HK-2 (cell line): Measurements from ENCODE around the gene PDE1A.

Experiments used
- DNase-seq: peaks from one replicate; pipeline ENCODE4 v3.0.0-alpha.2; 2018; ENCODE audit not compliant: unreplicated experiment

PDE1A gene

DNA sequence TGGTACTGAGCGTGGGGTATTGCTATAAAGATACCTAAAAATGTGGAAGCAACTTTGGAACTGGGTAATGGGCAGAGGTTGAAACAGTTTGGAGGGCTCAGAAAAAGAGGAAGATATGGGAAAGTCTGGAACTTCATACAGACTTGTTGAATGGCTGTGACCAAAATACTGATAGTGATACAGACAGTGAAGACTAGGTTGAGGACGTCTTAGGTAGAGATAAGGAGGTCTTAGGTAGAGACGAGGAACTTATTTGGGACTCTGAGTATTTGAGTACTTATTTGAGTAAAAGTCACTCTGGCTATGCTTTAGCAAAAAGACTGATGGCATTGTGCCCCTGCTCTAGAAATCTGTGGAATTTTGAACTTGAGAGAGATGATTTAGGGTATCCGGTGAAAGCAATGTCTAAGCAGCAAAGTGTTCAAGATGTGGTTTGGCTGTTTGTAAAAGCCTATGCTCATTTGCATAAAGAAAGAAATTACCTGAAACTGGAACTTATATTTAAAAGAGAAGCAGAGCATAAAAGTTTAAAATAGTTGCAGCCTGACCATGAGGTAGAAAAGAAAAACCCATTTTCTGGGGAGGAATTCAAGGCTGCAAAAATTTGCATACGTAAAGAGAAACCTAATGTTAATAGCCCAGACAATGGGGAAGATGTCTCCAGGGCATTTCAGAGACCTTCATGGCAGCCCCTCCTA lies 219.6 kb downstream of the PDE1A start:
- DNase-seq: no peak

DNA sequence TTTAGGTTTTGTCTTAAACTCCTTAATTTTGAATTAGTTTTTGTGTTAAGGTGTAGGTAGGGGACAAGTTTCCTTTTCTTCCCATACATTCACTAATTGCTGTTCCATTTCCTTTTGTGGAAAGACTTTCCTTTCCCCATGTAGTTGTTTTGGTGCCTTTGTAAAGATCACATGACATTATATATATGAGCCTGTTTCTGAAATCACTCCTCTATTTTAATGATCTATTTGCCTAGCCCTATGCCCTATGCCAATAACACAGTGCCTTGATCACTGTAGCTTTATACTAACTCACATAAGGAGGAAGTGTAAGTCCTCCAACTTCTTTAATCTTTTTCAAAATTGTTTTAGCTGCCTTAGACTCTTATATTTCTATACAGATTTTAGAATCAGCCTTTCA lies 229.3 kb downstream of the PDE1A start:
- no peak for DNase-seq

- DNase-seq: no peak
Measured at GRCh38 chr2:182193291-182193690, 233.5 kb downstream of the PDE1A start.

DNA sequence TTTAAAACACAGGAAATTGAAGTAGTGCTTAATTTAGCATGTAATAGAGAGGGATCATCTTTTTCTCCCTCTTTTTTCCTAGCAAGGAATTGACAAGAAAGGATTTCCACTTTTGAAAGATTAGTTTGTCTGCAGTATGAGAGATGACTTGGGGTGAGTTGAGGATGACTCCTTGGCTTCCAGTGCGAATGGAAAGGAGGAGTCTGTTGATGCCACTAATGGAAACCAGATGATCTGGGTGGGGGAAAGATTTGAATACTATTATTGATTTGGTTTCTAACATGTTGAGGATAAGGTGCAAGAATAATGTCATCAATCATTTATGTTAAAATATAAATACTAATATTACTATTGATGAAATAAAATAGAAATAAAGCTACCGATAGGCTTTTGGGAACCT lies 235.8 kb downstream of the PDE1A start:
- DNase-seq: no peak

DNA sequence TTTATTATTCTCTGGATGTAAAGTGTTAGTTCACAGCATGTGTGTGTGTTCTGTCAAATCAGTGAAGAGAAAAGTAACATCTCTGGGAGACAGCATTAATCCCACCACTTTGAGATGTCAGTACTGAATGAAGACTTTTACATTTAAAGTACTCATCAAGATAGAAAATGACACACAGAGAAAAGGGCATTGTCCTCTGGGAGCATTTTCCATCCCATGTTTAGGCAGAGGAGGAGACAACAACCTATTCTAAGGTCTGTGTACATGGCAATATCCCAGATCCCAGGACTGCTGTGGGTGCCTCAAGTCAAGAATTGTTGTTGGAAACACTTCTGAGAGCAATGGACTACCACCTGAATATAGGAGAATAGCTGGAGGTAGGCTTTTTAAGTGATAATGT lies 239.7 kb downstream of the PDE1A start:
- no peak for DNase-seq

DNA sequence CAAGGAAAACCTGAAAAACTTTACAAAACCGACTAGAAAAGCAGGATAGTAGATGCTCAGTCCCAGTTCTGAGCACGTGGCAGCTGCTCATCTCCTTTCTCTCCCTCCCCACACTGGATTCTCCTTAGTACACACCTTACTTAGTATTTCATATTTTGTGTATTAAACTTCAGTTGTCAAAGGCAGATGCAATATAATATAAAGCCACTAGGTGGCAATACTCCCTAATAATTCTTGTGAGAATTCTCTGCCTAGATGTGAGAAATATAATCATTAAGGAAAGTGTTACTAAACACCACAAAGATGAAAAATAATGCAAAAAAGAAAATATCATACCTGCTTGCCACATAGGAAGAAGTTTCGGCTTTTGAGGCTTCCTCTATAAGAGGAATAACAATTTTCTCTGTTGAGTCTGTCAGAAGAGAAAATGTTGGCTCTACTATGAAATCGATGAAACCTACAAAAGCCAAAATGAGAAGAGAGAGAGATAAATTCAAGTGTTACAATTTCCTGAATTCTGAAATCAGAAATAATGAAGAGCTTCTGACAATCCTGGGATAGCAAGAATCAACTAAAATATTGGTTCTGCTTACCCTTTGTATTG lies 240.6 kb downstream of the PDE1A start:
- DNase-seq: no peak

DNA sequence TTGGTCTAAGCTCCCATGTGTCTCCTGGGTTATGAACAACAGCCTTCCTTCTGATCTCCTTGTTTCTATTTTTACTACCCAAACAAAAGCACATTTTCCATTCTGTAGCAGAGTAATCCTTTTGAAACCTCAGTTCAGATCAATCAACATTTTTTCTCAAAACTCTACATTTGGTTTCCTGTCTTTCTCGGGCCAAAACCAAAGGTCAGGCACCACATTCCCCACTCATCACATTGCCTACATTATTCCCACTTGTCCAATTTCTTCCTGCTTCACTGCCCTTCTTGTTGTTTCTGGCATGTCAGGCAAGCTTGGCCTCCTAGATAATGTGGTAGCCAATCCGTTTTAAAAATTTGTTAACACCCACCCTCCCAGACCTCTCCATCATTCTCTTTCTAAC lies 244.4 kb downstream of the PDE1A start:
- no peak for DNase-seq

DNA sequence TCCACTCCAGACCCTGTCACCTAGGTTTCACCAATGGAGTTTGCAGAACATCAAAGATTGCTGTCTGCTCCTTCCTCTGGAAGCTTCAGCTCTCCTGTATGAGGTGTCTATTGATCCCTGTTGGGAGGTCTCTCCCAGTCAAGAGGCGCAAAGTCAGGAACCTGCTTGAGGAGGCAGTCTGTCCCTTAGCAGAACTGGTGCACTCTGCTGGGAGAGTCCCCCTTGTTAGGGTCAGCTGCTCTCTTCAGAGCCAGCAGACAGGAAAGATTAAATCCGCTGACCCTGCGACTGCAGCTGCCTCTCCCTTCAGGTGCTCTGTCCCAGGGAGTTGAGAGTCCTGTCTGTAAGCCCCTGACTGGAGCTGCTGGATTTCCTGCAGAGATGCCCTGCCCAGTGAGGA lies 245.5 kb downstream of the PDE1A start:
- DNase-seq: no peak

DNA sequence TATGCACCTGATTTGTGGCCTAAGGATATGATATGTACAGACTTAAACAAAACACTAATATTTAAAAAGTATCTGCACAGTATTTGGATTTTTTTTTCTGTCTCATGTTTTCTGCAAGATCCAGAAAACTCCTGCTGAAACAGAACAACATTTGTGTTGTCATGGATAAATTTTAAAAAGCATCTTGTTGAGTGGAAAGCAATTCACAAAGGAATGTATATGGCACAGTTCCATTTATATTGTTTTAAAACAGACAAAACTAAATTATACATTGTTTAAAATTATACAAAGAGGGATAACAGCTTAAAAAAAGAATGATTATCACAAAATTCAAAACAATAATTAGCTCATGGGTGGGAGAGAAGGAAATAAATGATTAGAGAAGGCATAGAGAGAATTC lies 247.7 kb downstream of the PDE1A start:
- no peak for DNase-seq

DNA sequence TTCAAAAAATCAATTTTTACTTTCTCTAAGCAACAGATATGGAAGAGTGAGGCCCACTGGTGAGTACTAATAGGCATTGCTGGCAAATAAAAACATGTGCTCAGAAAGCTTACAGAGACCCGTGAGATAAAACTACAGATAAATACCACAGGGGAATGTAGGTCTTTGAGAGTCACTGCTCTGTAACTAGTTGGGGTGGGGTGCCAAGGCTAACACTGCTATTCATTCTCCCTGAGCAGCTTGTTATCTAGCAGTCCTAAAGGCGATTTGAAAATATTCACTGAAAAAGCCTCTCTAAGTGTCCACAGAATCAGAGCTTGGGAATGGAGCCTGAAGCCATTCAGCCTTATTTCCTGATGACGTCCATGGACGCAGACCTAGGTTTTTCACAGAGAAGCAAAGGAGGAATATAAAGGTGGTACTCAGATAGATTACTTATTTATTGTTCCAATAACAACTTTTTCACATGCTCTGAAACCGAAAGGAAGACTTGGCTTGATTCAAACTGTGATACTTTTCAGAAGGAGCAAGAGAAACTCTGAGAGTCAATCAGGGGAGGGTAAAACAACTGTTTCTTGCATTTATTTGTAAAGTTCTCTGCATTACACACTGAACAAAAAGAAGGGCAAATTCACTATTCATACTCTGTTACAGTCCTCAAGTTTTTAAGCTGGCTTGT lies 252.8 kb downstream of the PDE1A start:
- no peak for DNase-seq

DNA sequence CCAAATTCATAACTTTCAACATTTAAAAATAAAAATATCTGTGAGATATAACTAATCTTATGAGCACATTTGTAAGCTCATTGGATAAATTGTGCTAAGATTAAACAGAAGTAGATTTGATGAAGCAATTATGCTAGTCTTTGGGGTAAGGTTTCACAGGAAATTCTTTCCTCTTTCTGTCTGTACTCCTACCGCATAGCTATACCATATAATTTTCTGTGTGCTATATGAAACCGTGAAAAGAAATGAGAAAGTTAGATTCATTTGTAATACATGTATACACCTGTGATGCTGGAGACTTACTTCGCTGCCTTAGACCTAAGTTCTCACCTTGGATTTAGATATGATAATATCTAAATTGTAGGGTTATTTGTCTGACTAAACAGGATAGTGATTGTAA lies 256.5 kb downstream of the PDE1A start:
- DNase-seq: no peak

- DNase-seq: no peak
Measured at GRCh38 chr2:182167882-182168281, 259.0 kb downstream of the PDE1A start.

- no peak for DNase-seq
Measured at GRCh38 chr2:182166841-182167240, 260.0 kb downstream of the PDE1A start.

DNA sequence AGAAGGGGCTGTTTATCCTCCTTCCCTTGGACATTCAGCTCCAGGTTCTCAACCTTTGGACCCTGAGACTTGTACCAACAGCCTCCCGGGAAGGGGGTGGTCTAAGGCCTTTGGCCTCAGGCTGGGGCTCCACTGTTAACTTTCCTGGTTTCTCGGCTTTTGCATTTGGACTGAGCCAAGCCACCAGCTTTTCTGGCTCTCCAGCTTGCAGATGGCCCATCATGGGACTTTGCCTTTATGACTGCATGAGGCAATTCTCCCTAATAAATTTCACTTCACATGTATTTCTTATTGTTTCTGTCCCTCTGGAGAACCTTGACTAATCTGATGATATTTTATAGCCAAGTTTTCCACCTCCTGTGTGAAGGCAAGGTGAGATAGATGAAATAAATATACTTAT lies 260.4 kb downstream of the PDE1A start:
- DNase-seq: no peak

GRCh38 chr2:182165202-182165601 lies 261.6 kb downstream of the PDE1A start:
- no peak for DNase-seq

DNA sequence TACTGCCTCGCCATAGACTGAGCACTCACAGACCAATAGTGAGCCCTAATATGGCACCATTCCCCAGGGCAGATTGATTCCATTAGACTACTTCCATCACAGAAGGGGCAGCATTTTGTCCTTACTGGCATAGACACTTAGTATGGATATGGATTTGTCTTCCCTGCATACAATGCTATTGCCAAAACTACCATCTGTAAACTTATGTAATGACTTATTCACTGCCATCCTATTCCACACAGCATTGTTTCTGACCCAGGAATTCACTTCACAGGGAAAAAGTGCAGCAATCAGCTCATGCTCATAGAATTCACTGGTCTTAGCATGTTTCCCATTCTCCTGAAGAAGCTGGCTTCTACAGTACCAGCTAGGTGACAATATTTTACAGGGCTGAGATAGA lies 262.1 kb downstream of the PDE1A start:
- DNase-seq: no peak

DNA sequence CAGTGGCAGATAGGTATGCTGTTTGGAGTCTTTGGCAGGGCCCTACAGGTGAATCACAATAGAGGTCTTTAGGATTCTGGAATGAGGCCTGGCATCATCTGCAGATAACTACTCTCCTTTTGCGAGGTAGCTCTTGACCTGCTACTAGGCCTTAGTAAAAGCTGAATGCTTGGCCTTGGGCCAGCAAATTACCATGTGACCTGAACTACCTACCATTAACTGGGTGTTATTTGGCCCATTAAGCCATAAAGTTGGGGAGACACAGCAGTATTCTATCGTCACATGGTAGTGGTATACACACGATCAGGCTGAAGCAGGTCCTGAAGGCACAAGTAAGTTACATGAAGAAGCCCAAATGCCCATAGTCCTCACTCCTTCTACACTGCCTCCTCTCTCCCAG lies 263.0 kb downstream of the PDE1A start:
- DNase-seq: no peak

GRCh38 chr2:182148344-182148743 lies 278.5 kb downstream of the PDE1A start:
- DNase-seq: no peak

- DNase-seq: no peak
Measured at GRCh38 chr2:182144776-182145165, 282.1 kb downstream of the PDE1A start.

DNA sequence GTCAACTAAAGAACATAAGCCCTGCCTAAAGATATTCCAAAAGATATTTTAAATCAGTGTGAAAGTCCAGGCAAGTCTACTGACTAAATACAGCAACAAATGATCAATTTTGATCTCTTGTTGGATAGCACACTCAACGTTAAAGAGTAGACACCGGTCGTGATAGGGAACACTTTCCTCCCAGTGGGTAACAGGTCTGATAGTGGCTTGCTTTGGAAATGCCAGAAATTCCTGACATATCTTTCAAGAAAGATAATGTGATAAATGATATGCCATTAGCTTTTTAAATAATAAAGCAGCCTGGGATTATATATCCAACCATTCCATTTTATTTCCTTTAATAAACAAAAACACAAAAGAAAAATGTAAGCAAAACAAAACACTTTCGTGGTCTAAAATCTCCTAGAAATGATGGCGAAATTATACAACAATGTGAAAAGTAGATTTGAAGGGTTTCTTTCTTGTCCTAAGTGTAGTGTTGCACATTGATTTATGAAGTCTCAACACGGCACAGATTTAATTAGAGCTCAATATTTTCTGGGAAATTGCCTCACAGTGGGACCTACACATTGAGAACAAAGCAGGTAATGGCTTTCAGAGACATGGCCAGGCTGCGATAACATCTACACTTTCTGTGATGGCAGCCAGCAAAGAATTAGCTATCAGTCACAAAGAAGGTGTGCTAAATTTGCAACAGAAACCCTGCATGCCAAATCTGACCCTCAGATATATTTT lies 282.6 kb downstream of the PDE1A start:
- no peak for DNase-seq

DNA sequence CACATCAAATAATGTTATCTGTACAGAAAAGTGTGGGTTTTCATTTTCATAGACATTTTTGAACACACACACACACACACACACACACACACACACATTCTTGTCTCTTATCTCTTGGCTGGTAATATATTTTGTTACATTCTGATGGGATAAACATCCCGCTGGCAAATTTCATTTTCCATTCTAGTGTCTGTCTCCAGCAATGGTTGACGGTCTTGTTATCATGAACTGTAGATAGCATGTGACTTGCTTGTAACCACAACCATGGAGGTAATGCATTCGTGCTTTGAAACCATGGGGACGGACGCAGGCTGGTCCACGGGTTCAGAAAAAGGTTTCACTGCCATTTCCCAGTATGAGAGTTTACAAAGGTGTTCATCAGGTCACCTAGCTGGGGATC lies 284.8 kb downstream of the PDE1A start:
- no peak for DNase-seq

- DNase-seq: no peak
Measured at GRCh38 chr2:182134201-182134600, 292.6 kb downstream of the PDE1A start.
